HuH-7.5 (cell line): ENCODE results near the gene DCAF15.

Source experiments
- DNase-seq: peaks from one replicate; pipeline ENCODE4 v3.0.0; 2011; ENCODE audit warnings: low spot score

The DCAF15 gene

DNA sequence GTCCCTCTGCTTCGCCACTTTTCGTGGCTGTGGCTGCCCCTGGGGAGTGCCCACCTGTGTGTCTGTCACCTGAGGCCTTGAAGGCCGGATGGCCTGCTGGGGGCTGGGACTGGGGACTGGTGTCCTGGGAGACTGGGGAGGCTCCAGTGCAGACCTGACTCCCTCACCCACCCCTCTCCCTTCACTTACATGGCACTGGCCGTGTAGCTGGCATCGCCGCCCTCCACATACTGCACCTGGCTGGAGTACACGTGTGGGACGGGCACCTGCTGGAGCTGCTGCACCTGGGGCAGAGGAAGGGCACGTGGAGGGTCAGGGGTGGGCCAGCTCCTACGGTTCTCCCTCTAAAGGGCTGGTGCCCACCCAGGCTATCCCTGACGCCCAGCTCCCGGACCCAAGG is 25.5 kb downstream of the DCAF15 start:
- DNase-seq: no peak

DNA sequence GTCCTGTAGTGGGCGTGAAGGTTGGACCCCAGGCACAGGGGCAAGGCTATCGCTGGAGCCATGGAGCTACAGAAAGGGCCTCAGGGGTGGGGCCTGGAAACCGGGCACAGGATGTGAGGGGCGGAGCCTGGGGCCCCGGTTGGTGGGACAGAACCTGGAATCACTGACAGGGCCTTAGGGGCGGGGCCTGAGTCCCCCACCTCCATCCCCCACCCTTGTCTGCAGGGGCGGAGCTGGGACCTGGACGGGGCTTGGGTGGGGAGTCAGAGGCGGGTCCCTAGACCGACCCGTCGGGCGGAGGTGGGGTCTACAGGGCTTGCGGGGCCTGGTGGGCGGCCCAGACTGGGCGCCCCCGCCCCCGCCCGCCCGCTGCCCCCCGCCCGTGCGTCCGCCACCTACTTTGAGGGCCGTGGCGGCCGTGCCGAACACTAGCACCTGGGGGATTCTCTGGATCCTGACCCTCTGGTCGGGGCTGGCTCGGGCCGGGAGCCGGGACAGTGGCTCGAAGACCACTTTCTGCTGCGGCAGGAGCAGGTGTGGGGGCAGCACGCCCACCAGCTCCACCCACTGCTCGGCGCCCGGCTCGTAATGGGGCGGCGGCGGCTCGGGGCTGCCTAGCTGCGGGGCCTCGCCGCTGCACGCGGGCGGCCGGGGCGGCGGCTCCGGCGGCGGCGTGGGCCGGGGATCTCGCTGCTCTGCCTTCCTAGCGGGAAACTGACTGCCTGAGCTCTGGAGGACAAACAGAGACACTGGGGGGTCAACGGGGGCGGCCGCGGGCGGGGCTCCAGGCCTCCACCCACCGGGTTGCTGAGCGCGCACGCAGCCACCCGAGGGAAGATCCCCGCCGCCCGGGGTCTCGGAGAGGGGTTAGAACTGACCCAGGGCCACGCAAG is 26.3 kb downstream of the DCAF15 start:
- DNase-seq: no peak

DNA sequence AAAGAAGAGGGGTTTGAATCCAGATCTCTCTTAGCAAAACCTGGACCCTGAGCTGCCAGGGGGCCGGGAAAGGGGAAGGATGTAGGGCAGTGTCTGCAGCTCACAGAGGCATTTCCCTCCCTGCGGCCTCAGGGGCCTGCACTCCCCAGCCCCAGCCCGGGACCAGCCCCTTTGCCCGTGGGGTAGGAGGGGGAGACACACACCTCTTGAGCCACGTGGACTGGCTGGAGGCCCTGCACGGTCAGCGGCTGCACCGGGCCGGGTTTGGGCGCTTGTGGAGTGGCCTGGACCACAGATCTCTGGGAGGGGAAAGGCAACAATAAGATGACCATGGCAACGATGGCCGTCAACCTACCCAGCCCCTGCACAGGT is 26.9 kb downstream of the DCAF15 start:
- DNase-seq: no peak

DNA sequence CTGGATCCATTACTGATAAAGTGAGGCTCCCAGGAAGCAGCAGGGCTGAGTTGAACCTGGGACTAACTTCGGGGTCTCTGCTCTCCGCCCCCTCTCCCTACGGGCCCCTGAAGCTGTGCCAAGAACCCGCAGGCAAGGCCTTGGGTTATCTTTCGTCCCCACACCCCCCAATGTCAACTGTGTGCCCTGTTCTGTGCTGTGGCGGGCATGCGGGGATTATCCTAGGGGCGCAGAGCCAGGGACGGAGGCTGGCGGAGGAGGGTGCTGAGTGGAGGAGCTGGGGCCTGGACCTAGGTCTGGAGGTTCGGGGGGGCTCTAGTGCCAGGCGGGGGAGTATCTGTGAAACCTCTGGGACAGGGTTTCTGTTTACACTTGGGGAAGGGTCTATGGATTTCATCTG is 27.4 kb downstream of the DCAF15 start:
- DNase-seq: no peak

DNA sequence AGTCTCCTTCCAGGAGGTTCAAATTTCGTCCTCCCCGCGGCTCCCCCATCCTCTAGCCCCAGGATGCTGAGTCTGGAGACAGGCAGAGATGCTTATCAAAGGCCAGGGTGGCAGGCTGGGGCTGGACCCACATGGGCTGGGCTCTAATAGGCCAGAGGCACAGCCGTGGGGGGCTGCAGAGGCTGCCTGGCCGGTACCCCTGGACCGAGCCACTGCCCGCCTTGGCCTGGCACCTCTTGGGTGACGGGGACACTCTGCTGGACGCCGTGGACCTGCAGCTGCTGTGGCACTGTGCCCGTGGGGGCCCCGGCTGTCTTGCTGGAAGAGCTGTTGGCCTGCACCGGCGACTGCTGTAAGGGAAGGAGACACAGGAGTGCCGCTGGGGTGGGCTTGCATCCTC is 28.0 kb downstream of the DCAF15 start:
- no peak for DNase-seq

DNA sequence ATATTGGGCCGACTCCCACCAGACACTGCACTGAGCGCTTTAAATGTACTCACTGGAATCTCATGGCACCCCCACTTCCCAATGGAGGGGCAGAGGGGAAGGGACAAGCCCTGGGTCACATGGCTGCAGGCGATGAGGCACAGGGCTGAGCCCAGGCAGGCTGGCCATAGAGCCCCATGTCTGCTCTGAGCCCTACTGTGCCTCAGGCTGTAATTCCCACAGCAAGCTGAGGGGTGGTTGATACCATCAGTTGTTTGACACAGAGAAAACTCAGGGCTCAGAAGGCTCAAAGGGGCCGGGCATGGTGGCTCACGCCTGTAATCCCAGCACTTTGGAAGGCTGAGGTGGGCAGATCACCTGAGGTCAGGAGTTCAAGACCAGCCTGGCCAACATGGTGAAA is 28.7 kb downstream of the DCAF15 start:
- DNase-seq: no peak

DNA sequence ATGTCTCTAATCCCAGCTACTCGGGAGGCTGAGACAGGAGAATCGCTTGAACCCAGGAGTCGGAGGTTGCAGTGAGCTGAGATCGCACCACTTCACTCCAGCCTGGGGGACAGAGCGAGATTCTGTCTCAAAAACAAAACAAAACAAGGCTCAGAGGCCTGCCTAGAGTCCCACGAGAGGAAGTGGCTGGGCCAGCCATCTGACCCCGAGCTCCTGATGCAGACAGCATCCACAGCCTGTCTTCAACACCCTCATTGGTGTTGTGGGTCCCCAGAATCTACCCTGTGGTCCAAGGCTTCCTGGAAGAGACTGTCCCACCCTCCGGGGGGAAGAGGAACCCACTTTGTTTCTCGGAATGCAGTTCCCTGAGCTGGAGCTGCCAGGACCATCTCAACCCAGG is 29.2 kb downstream of the DCAF15 start:
- no peak for DNase-seq

DNA sequence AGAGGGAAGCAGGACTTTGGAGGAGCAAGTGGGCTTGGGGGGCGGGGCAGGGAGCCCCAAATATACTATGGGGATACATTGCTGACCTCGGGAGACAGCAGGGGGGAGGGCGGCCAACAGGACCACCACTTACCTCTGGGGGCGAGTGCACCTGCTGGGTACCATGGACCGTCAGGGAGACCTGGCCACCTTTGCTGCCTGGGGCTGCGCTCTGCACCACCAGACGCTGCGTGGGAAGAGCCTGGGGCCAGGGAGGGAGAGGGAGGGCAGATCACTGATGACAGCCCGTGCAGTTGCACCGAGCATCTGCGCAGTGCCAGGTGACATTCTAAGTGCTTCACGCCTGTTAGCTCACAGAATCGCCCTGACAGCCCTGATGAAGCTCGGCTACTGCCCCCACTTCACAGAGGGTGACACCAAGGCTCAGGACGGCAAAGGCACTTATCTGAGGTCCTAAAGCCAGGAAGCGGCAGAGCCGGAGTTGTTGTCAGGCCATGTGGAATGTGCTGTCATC is 29.7 kb downstream of the DCAF15 start:
- DNase-seq: no peak

DNA sequence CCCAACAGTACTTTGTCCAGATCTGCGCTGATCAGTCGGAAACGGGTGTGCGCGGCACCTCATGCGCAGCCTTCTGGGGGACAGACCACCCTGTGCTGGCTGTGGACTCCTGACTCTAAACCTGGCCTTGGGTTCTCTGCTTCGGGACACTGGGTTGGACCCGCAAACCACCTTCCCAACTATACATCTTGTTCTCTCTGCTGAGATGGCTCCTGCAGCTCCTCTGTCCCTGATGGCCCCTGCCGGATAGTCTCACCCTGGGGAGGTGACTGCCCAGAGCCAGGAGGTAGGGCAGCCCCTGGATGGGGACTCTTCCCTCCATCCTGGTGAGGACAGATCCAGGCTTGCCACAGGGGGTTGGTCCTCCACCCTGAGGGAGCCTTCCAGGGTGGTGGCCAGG is 30.5 kb downstream of the DCAF15 start:
- no peak for DNase-seq

DNA sequence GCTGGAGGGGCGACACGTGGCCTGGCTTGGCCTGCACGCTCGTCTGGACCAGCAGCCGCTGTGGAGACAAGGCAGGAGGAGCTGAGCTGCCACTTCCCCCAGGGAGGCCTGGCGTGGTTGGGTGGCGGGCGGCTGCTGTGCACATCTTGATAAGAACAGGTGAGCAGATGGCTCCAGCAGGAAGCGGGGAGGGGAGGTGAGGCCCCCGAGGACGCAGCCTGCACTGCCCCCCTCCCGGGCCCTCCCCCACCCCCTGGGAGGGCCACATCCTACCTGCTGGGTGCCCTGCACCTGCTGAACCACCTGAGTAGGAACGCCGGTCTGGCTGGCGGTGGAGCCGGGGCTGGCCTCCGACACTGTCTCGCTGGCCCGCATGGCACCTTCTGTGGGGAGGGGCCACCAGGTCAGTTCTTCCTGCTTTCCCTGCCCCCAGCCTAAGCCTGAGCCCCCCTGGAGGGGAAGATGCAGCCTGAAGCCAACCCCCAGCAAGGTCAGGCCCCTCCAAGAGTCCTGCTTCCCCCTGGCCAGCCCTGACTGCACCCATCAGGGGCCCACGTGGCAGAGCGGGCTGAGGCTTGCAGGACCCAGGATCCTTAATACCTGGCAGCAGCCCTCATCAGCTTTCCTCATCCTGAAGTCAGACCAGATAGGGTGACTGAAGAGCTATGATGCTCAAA is 31.0 kb downstream of the DCAF15 start:
- DNase-seq: no peak

DNA sequence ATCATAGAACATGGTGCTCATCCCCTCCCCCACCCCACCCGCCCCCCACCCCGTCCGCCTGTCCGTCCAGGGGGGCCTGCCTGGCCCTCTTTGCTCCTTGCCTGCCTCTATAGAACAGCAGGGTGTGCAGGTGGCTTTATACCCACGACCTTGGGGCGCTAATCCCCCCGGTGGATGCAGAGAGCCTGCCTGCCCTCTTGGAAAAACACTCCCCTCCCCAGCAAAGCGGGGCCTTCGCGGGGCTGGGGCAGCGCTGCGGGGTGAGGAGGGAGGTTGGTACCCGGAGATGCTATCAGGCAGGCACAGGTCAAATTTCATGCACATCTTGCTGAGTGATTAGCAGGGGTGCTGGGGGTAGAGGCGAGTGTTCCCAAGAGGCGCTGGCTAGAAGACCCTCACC is 31.9 kb downstream of the DCAF15 start:
- DNase-seq: no peak

DNA sequence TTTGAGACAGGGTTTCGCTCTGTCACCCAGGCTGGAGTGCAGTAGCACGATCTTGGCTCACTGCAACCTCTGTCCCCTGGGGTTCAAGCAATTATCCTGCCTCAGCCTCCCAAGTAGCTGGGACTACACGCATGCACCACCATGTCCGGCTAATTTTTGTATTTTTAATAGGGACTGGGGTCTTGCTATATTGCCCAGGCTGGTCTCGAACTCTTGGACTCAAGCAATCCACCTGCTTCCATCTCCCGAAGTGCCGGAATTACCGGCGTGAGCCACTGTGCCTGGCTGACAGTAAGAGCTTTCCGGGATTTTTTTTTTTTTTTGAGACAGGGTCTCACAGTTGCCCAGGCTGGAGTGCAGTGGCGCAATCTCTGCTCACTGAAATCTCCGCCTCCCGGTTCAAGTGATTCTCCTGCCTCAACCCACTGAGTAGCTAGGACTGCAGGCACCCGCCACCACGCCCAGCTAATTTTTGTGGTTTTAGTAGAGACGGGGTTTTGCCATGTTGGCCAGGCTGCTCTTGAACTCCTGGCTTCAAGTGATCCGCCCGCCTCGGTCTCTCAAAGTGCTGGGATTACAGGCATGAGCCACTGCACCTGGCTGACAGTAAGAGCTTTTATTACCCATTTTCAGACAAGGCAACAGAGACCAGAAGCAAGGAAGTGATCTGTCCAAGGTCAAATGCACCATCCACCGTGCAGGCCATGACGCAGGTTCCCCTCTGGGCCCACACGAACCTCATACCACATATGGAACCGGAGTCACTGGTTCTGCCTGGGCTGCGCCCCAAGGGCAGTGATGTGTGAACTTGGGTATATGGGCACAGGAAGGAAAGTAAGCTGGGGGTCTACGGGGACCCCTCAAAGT is 32.8 kb downstream of the DCAF15 start:
- DNase-seq: no peak

DNA sequence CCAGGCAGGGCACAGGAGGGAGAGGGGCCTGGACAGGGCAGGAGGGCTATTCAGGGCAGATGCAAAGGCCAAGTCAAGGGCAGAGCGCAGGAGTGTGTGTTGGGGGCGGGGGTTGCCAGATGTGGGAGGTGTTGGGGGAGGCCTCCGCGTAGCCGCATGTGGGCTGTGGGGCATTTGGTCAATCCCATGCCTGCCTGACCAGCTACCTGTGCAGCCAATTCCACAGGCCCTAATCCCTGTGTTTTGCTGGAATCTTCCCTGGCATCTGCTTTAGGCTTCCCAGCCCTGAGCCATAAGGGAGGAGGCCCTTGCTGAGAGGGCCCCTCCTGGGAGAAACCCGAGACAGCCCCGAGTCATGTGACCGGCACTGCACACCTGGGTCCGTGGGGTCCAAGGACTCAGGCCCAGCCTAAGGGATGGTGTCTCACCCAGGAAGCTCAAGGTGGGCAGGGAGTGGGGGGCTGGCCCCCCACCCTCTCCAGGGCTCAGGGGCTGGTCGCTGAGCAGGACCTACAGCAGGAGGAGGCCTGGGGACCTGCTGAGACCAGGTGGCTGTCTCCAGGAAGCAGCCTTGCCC is 33.5 kb downstream of the DCAF15 start:
- no peak for DNase-seq

DNA sequence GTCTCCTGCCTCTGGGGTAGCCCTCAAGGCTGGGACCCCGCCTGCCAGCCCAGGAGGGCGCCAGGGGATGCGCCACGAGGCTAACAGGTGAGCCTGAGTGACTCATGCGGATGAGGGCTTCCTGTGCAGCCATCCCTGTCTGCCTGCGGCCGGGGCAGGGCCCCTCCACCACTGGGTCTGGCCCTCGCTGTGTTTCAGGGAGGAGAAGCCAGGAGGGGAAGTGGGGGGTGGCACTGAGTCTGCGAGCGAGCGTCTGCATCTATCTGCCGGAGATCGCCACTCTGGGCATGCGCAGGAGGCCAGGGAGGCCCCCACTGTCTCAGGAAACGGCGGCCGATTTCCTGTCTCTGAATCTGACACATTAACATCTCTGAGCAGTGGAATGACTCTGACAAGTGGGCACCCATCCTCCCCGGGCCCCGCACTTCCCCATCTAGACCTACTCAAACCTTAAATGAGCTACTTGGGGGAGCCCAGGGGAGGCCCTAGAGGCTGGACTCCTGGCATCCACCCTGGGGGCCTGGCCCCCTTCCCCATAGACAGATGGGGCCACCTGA is 34.1 kb downstream of the DCAF15 start:
- no peak for DNase-seq

DNA sequence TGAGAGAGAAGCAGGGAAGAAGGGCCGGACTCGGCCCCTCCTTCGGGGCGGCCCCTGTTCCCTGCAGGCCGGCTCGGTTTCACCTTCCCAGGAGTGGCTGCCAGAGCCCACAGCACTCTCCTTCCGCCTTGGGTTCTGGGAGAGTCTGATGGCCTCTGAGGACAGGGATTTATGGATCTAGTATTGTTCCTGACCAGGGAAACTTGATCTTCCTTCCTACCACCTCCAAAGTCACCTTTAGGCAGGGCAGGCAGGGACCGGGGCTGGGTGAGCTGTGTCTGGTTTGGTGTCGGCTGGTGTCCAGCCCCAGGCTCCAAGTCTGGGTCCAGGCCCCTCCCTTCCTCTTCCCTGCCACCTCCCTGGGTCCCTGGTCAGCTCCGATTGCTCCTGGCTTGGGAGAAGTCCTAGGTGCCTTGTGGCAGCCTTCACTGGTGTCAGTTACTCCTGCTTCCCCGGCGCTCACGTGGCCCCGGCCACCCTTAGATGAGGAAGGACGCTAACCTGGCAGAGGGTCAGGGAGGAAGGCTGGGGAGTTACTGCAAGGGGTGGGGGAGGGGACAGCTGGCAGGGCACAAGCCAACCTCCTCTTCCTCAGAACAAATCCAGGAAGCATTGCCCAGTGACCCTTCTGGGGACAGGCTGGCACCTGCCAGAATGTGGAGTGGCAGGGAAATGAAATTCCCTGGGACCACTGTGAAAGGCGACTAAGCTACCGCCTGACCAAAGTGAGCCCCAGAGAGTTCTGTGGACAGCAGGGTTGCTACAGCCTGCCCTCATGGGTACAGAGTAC is 35.0 kb downstream of the DCAF15 start:
- DNase-seq: no peak

DNA sequence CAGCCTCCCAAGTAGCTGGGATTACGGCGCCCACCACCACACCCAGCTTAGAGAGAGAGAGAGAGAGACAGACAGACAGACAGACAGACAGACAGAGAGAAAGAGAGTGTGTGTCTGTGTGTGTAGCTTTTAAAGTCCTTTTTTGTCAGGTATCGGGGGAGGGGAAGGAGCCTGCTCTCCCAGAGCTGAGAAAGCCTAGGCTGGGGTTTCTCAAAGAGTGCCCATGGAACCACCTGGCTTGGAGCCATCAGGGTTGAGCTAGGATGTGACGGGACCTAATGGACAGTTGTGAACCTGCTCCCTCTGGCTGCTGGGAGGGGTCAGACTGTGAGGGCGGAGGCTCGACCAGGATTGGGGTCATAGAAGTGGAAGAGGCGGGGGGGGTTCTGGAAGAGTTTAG is 37.2 kb downstream of the DCAF15 start:
- DNase-seq: no peak

DNA sequence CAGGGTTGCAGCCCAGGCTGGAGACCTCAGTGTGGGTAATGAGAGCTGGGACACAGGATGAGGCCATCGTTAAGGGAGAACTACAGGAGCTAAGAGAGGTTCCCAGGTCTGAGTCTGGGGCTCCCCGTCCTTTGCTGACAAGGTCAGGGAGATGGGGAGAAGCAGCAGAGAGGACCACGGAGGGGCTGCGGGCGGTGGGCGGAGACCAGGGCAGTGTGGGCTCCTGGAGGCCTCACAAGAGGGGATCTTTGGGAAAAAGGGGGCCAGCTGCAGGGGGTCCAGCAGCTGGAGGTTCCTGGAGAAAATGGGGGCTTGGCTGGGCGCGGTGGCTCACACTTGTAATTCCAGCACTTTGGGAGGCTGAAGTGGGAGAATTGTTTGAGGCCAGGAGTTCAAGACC is 37.8 kb downstream of the DCAF15 start:
- no peak for DNase-seq

DNA sequence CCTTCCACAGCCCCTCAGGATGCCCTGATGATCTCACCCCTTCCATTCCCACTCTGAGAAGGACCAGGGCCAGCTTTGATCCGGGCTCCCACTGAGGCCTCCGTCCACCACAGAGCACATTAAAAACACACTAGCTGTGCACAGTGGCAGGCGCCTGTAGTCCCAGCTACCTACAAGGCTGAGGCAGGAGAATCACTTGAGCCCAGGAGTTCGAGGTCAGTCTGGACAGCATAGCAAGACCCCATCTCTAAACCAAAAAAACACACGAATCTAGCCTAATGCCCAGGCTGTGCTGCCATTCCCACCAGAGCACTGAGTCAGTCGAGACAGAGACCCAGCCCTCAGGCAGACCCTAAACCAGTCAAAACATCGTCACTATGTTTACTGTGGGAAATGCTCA is 39.7 kb downstream of the DCAF15 start:
- DNase-seq: no peak

DNA sequence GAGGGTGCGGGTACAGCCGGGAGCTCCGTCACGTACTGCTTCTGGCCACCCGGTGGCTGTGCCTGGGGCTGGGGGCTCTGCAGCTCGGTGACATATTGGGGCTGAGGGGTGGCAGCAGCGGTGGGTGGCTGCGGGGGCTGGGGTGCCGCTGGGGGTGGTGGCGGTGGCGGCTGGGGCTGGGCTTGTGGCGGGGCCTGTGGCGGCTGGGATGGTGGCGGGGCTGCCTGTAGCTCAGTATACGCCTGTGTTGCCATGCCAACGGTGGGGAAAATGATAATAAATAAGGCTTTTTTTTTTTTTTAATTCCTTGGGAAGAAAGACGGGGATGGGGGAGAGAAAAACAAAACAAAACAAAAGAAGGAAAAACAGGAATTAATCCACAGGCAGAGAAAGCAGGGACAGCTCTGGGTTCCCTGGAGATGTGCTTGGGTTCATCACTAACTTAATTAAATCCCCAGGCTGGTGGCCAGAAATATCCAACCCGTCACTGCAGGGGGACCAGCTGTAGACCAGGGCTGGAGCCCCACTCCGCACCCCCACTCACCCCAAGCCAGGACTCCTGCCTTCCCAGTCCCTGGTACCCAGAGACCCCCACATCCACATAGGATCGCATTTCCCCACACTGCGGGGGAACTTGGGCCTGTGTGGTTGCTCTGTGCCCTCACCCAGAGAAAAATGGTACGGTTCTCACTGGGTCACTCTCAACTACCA is 41.4 kb downstream of the DCAF15 start:
- DNase-seq: peak; percentile 9

DNA sequence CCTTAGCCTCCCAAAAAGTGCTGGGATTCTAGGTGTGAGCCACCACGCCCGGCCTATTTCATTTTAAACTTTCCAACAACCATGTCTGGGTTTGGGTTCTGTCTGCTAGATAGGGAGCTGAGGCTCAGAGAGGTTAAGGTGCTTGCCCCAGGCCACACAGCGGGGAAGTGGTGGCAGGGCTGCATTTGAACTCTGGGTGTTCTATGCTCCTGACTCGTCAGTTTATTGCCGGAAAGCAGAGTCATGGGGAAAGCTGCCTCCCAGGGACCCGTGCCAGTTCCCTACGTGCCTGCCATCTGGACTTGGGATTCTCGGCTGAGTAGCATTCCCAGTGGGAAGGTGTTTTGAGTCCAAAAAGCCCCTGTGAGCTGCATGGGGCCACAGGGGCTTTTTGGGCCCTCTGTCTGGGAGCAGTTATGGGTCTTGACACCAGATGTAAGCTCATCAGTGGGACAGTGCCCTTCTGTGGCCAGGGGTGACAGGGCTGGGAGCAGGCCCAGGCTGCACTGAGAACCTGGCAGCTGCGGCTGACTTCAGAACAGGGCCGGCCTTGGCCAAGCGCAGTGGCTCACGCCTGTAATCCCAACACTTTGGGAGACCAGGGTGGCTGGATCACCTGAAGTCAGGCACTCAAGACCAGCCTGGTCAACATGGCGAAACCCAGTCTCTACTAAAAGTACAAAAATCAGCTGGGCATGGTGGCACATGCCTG is 42.9 kb downstream of the DCAF15 start:
- DNase-seq: peak; percentile 2
